GM13977 (cell line): ENCODE data around the gene OR56B4.
"Not testable (repeated sequence)": the region's sequence is repeated elsewhere in the genome, so short reads cannot be mapped to it uniquely, and the experiment has no call there.

Source experiments
- DNase-seq: peaks from one replicate; pipeline ENCODE4 v3.0.0; 2012; ENCODE audit warnings: low spot score
- CTCF ChIP-seq: IDR thresholded peaks from 2 replicates; pipeline ENCODE4 v1.5.1; 2012; ENCODE audit warnings: mild to moderate bottlenecking, control low read depth; ENCODE audit not compliant: insufficient read depth; ENCODE audit errors: extremely low read depth, missing control alignments
- in situ Hi-C: fragments of 300-500 bp; cut with MboI; formaldehyde crosslinking; loops from one replicate; pipeline ENCODE4 v1.12.0; 2022; ENCODE audit warnings: low sequenced_read_pairs, low pct_unique_long_range_greater_than_20kb, mixed read lengths, inconsistent platforms; ENCODE audit not compliant: unreplicated experiment

OR56B4 gene

DNA sequence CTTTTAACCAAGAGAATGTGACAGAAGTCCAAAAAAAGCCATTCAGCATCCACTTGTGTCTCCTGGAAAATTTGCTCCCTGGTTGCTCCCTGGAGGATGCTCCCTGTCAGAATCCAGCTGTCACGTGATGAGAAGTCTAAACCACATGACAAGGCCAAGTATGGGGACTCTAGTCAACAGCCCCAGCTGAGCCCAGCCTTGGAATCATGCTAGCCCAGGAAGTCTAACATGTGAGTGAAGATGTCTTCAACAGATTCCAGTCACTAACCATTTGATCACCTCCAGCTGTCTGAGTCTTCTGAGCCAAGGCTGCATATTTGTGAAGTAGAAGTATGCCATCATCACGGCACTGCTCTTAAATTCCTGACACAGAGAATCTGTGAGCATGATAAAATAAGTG is 4.2 kb downstream of the OR56B4 start:
- no peak for TF ChIP-seq CTCF
- no peak for DNase-seq
- in situ Hi-C loops = no loop called here

DNA sequence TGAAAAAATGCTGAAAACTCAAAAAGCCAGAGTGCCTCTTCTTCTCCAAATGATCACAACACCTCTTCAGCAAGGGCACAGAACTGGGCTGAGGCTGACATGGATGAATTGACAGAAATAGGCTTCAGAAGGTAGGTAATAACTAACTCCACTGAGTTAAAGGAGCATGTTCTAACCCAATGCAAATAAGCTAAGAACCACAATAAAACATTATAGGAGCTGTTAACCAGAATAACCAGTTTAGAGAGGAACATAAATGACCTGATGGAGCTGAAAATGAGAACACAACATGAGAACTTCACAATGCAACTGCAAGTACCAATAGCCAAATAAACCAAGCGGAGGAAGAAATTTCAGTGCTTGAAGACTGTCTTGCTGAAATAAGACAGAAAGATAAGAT is 9.2 kb downstream of the OR56B4 start:
- no peak for TF ChIP-seq CTCF
- in situ Hi-C loops = no loop called here
- DNase-seq = no peak

DNA sequence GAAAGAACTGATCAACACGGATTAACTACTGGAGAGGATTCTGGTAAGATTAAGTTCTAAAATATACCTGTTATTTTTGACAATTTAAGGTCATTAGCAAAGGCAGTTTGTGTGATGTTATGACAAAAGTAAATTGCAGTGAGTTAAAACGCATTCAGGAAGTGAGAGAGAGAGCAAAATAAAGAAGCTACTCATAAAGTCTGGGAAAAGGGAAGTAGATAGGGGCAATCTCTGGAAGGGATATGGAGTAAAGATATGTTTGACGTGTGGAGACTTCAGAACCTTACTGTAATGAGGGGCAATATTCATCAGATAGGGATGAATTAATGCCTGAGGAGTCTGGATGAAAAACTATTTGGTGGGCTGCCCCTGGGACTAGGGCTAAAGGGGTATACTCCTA is 16.8 kb downstream of the OR56B4 start:
- in situ Hi-C loops = no loop called here
- no peak for DNase-seq
- TF ChIP-seq CTCF = no peak

DNA sequence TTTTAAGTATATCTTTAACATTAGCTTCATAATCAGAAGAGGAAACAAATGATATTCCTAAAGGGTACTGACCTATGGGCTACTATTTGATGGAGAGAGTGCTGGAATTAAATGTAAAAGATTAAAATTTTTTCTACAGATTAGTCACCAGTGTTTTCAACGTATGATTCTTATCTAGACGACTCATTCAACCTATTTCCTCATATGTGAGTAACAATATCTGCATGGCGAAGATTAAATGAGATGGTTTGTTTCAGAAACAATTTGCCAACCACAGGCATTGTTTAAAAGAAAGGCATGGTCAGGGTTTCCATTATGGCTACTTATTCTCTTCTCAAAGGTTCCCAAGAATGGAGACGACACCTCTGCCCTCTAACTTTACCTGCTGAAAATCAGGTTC is 20.4 kb downstream of the OR56B4 start:
- no peak for DNase-seq
- in situ Hi-C loops = no loop called here
- no peak for TF ChIP-seq CTCF

DNA sequence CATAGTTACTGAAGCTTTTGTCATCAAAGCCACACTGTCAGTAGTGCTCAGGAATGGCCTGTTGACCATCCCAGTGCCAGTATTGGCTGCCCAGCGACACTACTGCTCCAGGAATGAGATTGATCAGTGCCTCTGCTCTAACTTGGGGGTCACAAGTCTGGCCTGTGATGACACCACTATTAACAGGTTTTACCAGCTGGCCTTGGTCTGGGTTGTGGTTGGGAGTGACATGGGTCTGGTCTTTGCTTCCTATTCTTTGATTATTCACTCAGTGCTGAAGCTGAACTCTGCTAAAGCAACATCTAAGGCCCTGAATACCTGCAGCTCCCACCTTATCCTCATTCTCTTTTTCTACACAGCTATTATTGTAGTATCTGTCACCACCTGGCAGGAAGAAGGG is 21.5 kb downstream of the OR56B4 start:
- no peak for DNase-seq
- in situ Hi-C loops = no loop called here
- TF ChIP-seq CTCF = no peak

GRCh38 chr11:6129635-6130034 is 22.2 kb downstream of the OR56B4 start:
- TF ChIP-seq CTCF = no peak
- DNase-seq = no peak
- in situ Hi-C loops = no loop called here

DNA sequence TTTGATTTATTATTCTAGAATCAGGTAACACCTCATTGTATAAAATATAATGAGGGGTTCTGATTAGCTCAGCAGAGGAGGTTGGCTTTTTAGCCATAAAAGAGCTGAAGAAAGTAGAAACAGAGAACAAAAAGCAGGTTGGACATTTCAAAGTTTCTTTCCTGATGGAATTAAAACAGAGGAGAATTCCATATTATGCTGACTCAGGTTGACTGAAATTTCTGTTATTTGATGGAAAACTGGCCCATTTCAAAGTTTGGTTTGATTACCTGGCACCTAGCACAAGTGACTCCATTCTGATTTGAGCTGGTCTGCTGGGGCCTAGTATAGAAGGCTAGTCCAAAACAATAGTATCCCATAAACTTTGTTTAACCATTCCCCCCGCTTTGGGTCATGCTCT is 24.9 kb downstream of the OR56B4 start:
- in situ Hi-C loops = no loop called here
- DNase-seq = no peak
- TF ChIP-seq CTCF = no peak

DNA sequence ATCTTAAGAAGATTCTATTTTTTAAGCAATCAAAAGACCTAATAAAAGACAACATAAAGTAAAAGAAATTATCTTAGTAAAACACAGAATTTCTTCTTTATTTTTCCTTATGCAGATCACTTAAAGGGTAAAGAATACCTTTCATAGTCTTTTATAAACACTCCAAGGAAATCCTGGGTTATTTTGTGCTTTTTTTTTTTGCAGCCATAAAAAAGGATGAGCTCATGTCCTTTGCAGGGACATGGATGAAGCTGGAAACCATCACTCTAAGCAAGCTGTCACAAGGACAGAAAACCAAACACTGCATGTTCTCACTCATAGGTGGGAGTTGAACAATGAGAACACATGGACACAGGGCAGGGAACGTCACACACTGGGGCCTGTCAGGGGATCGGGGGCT is 28.5 kb downstream of the OR56B4 start:
- in situ Hi-C loops, DNase-seq: not testable (repeated sequence)
